Smooth muscle cell (in vitro differentiated cells): ENCODE measurements around the gene NDUFS4. TPM values are rescaled to one million over a fixed set of nuclear protein-coding genes. Genes with fewer than 3 reads are reported as not detected.
"Not testable (repeated sequence)": the region's sequence is repeated elsewhere in the genome, so short reads cannot be mapped to it uniquely, and the experiment has no call there.

ENCODE experiments used
- DNase-seq: peaks from one replicate; lab custom pipeline; 2025; ENCODE audit not compliant: unreplicated experiment; lab: John Stamatoyannopoulos, UW
- H2AFZ ChIP-seq: fragments of 200-600 bp; sonication (generic); 2 replicates; pipeline ENCODE4 v1.6.0; 2016; ENCODE audit warnings: antibody characterized with exemption, low read depth, mild to moderate bottlenecking
- H3F3A ChIP-seq: fragments of 200-600 bp; sonication (generic); 2 replicates; pipeline ENCODE4 v1.6.0; 2017; ENCODE audit warnings: antibody characterized with exemption, low read depth
- H3K27ac ChIP-seq: fragments of 200-600 bp; sonication (generic); 2 replicates; pipeline ENCODE4 v1.5.1; 2016; ENCODE audit warnings: low read depth, mild to moderate bottlenecking
- H3K27me3 ChIP-seq: fragments of 200-600 bp; sonication (generic); 2 replicates; pipeline ENCODE4 v1.6.1; 2016; ENCODE audit warnings: low read depth, mild to moderate bottlenecking
- H3K36me3 ChIP-seq: fragments of 200-600 bp; sonication (generic); 2 replicates; pipeline ENCODE4 v1.5.1; 2016; ENCODE audit warnings: low read depth
- H3K4me1 ChIP-seq: fragments of 200-600 bp; sonication (generic); 2 replicates; pipeline ENCODE4 v1.5.1; 2016; ENCODE audit warnings: low read depth
- H3K4me2 ChIP-seq: fragments of 200-600 bp; sonication (generic); 2 replicates; pipeline ENCODE4 v1.6.0; 2016; ENCODE audit warnings: mild to moderate bottlenecking
- H3K4me3 ChIP-seq: fragments of 200-600 bp; sonication (generic); 2 replicates; pipeline ENCODE4 v1.5.1; 2016; ENCODE audit warnings: mild to moderate bottlenecking
- H3K79me2 ChIP-seq: fragments of 200-600 bp; sonication (generic); 2 replicates; pipeline ENCODE4 v1.6.0; 2016; ENCODE audit warnings: low read depth, mild to moderate bottlenecking
- H3K9ac ChIP-seq: fragments of 200-600 bp; sonication (generic); 2 replicates; pipeline ENCODE4 v1.6.0; 2016; ENCODE audit warnings: low read depth
- H3K9me3 ChIP-seq: fragments of 200-600 bp; sonication (generic); replicated peaks from 2 replicates; pipeline ENCODE4 v1.5.1; 2016; ENCODE audit warnings: low read depth
- H4K20me1 ChIP-seq: fragments of 200-600 bp; sonication (generic); 2 replicates; pipeline ENCODE4 v1.6.0; 2016; ENCODE audit warnings: low read depth
- WGBS: methylation state at CpG from one replicate; pipeline ENCODE4 v1.1.7; 2016; ENCODE audit warnings: low lambda C conversion rate; 5-methylcytosine and 5-hydroxymethylcytosine counted together
- polyA plus RNA-seq: library from polyadenylated mRNA; unstranded; fragments of >200 nt; fragmentation: Nextera tagmentation; extraction: Ambion mirVana; gene quantifications from 2 replicates; pipeline ENCODE4 v1.2.1, GENCODE V29; 2016
- total RNA-seq: library from RNA; depleted of rRNA; stranded (reverse); fragments of >200 nt; gene quantifications from 2 replicates; pipeline ENCODE4 v1.2.3, GENCODE V29; 2014
- TF ChIP-seq, protein P1 (sequence below): fragments of 200-600 bp; sonication (generic); IDR thresholded peaks from 2 replicates; pipeline ENCODE4 v1.5.1; 2017; ENCODE audit warnings: borderline replicate concordance, mild to moderate bottlenecking, antibody characterized with exemption; ENCODE audit not compliant: insufficient read depth, poor library complexity, severe bottlenecking

The NDUFS4 gene
- total and polyA plus RNA-seq, 2 experiments from 2014 or later: 182 to 218 TPM

DNA sequence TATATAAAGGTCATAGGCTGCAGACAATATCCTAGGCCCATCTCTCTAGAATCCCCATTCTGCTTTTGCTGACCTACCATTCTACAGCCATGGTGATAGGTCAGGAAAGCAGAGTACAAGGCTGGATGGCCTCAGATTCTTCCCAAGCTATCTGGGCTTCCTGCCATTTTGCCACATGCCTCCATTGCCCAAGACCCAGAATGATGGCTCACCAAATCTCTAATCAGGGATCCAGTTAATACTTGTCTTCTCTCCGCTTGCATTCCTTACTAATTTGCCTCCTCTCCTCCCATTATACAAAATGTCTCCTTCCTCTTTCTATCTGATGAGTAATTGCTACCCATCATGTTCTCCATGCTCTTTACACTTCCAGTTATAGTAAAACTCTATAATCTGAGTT lies 22.7 kb upstream of the NDUFS4 start:
- H2AFZ ChIP-seq: no peak overlapping the region
- DNase-seq: no peak
- no peak overlapping the region for H3K4me2 ChIP-seq
- WGBS: 95% methylated on average over 1 of the region's 1 CpG
- no peak overlapping the region for H3K27ac ChIP-seq
- H3K9me3 ChIP-seq: no peaks in the 10 kb centered on the region
- no peaks in the 10 kb centered on the region for H3K79me2 ChIP-seq
- H4K20me1 ChIP-seq: no peaks in the 10 kb centered on the region
- TF ChIP-seq, protein P1, sequence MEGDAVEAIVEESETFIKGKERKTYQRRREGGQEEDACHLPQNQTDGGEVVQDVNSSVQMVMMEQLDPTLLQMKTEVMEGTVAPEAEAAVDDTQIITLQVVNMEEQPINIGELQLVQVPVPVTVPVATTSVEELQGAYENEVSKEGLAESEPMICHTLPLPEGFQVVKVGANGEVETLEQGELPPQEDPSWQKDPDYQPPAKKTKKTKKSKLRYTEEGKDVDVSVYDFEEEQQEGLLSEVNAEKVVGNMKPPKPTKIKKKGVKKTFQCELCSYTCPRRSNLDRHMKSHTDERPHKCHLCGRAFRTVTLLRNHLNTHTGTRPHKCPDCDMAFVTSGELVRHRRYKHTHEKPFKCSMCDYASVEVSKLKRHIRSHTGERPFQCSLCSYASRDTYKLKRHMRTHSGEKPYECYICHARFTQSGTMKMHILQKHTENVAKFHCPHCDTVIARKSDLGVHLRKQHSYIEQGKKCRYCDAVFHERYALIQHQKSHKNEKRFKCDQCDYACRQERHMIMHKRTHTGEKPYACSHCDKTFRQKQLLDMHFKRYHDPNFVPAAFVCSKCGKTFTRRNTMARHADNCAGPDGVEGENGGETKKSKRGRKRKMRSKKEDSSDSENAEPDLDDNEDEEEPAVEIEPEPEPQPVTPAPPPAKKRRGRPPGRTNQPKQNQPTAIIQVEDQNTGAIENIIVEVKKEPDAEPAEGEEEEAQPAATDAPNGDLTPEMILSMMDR: no peak
- no peak overlapping the region for H3K9ac ChIP-seq
- H3K36me3 ChIP-seq: no peaks in the 10 kb centered on the region
- H3K4me3 ChIP-seq: no peak overlapping the region
- H3F3A ChIP-seq: no peaks in the 10 kb centered on the region
- no peaks in the 10 kb centered on the region for H3K27me3 ChIP-seq
- peaks cover under 1% of the 10 kb centered on the region for H3K4me1 ChIP-seq

DNA sequence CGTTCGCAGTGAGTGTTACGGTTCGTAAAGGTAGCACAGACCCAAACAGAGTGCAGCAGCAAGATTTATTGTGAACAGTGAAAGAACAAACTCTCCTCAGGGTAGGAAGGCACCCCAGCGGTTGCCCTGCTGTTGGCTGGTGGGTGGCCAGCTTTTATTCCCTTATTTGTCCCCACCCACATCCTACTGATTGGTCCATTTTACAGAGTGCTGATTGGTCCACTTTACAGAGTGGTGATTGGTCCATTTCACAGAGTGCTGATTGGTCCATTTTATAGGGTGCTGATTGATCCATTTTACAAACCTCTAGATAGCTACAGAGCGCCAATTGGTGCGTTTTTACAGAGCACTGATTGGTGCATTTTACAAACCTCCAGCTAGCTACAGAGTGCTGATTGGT lies 19.7 kb upstream of the NDUFS4 start:
- H3K4me1 ChIP-seq: peaks cover 29% of the 10 kb centered on the region
- H2AFZ ChIP-seq, DNase-seq, H3K27ac ChIP-seq, H3K36me3 ChIP-seq, H3K79me2 ChIP-seq, H3K27me3 ChIP-seq, H3F3A ChIP-seq, H3K4me2 ChIP-seq, H4K20me1 ChIP-seq, H3K4me3 ChIP-seq, H3K9ac ChIP-seq, H3K9me3 ChIP-seq: not testable (repeated sequence)
- WGBS: 98% methylated on average over 7 of the region's 7 CpGs

DNA sequence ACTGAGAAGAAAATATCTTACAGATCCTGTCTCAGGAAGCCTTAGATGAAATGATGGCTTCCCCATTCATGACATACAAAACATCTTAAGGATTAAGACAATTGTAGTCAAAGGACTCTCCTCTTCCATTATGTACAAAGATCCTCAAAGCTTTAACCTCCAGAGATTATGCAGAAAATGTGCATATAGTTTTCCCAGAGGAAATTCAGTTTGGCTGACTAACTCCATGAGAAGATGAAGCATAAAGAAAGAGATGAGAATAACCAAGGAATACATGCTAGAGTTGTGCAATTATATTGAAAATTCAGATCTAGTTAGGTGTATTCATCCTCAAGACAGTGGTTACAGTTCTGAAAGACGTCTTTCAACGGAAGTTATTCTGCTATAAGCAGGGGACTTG lies 18.6 kb upstream of the NDUFS4 start:
- no peaks in the 10 kb centered on the region for H4K20me1 ChIP-seq
- H3K27me3 ChIP-seq: no peaks in the 10 kb centered on the region
- no peak overlapping the region for H3K9ac ChIP-seq
- no peak overlapping the region for H3K4me3 ChIP-seq
- WGBS: 91% methylated on average over 2 of the region's 2 CpGs
- H3K4me1 ChIP-seq: peaks cover 39% of the 10 kb centered on the region
- no peaks in the 10 kb centered on the region for H3F3A ChIP-seq
- TF ChIP-seq, protein P1: no peak
- no peak overlapping the region for H3K4me2 ChIP-seq
- no peak for DNase-seq
- no peak overlapping the region for H2AFZ ChIP-seq
- no peak overlapping the region for H3K27ac ChIP-seq
- no peaks in the 10 kb centered on the region for H3K79me2 ChIP-seq
- no peaks in the 10 kb centered on the region for H3K36me3 ChIP-seq
- H3K9me3 ChIP-seq: no peaks in the 10 kb centered on the region

DNA sequence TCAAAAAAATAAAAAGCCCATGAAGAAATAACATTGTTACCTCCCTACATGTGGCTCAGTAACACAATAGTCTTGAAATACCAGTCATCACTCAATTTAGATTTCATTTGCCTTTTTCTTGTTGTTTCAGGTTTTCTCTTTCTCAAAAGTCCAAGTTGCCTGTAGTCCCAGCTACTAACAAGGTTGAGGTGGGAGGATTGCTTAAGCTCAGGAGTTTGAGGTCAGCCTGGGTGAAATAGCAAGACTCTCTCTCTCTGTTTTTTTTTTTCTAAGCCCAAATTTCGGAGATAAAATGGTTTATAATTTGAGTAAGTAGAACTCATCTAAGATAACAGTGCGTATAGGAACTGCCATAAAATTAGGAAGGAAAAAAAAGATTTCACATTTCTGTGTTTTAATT lies 17.5 kb upstream of the NDUFS4 start:
- Histone ChIP-seq H3K36me3 (no peaks in the 10 kb centered on the region), H3K9ac (no peak overlapping the region), H3K27ac (no peak overlapping the region), H3K79me2 (no peaks in the 10 kb centered on the region), H3F3A (no peaks in the 10 kb centered on the region), H2AFZ (no peak overlapping the region), H3K27me3 (no peaks in the 10 kb centered on the region), H3K4me2 (peak overlapping the region; percentile 11), H3K4me3 (no peak overlapping the region), H4K20me1 (no peaks in the 10 kb centered on the region), H3K4me1 (peaks cover 45% of the 10 kb centered on the region), H3K9me3 (no peaks in the 10 kb centered on the region)
- TF ChIP-seq, protein P1: no peak
- 52% methylated on average over 2 of the region's 2 CpGs for WGBS
- no peak for DNase-seq
